NCI-H2196 (cell line): Measurements from ENCODE around the gene INO80B.
"Not testable (repeated sequence)": the region's sequence is repeated elsewhere in the genome, so short reads cannot be mapped to it uniquely, and the experiment has no call there.

Source experiments
- DNase-seq: peaks from one replicate; lab custom pipeline; 2025; ENCODE audit not compliant: unreplicated experiment; lab: John Stamatoyannopoulos, UW

INO80B gene

DNA sequence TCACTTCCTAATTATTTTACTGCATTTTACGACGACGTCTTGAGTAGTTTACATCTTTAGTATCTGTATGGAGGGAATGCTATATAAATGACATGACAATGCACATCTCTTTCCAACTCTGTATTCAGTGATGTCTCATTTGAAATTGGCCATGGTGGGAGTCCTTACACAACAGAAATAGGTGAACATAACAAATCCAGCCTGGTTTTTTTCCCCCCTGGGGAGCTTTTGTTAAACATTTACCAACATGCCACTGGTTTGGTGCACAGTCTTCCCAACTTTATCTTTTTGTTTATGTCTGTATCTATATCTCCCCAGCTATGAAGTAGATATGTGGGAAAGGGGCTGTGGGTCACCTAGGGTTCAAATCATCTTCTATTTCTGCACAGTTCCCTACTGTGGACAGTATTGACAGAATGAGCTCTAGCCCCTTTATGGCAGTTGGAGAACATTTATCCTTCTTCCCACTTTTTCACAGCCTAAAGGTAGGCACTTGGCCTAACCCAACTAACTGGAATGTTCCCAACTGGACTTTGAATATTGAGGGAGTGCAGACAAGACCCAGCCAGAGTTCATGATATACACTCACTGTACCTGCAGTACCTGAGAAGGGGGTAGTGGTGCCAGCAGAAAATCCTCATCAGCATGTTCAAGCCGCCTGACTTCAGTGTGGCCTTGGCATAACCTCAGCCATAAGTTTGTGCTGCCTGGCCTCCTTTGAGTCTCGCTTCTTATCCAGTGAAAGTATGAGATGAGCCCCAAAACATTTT, 7.5 kb upstream of the INO80B start:
- no peak for DNase-seq

- DNase-seq: no peak
Observed at GRCh38 chr2:74448771-74449170, 6.1 kb upstream of the INO80B start.

DNA sequence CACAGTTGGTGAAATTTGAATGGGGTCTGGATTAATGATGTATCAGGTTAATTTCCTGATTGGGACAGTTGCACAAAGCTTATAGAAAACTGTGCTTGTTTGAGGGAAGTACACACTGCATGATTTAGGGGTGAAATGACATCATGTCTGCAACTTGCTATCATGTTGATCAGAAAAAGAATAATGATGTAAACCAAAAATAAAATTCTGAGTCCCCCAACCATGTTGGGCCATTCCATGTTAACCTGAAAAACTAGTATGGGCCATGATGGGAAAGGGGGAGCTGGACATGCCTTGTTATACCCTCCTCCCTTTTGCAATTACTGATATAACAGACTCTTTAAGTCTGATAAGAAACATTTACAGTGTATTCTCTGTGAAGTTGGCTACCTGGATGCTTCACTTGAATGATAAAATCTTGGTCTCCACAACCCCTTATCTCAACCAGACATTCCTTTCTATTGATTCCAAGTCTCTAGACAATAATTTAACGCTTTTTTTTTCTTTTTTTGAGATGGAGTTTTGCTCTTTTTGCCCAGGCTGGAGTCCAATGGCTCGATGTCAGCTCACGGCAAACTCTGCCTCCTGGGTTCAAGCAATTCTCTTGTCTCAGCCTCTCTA, 4.2 kb upstream of the INO80B start:
- DNase-seq: no peak

- no peak for DNase-seq
Observed at GRCh38 chr2:74457129-74457548, 2.3 kb downstream of the INO80B start.

GRCh38 chr2:74457549-74458131, 2.8 kb downstream of the INO80B start:
- DNase-seq: peak; percentile 61

DNA sequence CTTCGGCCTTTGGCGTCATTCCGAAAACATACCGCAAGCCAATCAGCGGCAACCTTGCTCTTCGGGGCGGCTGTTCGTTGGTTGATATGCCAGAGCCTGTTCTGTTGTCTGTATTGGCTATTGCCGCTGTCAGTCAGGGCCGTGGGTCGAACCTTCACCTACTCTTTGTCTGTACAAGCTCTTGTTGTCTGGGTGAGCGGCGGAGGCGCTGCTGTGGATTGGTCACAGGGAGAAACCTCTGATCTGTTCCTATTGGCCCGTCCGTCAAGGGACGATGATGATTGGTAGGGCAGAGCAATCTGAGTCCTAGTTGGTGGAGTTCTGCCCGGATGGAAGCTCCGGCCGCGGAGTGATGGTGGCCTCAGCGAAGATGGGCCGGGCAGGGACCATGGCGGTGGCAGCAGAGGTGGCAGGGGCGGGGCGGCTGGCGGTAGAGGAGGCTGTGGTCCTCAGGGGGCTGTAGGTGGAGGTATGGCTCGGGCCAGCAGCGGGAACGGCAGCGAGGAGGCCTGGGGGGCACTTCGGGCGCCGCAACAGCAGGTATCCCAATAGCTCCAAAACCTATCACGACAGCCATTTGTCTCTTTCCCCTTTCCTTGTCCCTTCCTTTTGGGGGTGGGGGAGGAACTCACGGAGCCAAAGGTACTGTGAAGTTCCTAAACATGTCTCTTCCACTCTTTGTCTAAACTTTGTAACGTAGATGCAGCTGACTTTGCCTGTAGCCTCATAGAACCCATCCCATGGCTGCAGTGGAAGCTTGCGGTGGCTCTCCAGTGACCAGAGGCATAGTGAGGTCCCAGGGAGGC, 3.4 kb downstream of the INO80B start, which contains the start of gene WBP1:
Gene WBP1 (plus strand): TSS at position 307 of the 806 bp plus-strand sequence. CDS start 165 bp downstream, at position 472.
- peak; percentile 88 for DNase-seq

DNA sequence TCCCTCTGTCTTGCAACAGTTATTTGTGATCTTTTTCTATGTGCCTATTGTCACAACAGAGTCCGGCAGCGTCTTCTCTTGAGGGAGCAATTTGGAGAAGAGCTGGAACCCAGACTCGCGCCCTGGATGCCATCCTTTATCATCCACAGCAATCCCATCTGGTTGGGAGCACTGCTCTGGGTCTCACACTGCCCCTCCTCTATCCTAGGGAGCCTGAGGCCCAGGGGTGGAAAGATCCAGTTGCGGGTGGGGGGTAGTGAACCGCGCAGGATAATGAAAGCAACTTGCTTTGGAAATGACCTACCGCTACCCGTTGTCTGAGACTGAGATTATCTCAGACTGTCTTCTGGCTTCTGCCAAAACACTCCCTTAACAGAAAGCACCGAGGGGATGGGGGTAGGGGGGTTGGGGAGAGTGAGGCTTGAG, 4.1 kb downstream of the INO80B start:
- DNase-seq: no peak

DNA sequence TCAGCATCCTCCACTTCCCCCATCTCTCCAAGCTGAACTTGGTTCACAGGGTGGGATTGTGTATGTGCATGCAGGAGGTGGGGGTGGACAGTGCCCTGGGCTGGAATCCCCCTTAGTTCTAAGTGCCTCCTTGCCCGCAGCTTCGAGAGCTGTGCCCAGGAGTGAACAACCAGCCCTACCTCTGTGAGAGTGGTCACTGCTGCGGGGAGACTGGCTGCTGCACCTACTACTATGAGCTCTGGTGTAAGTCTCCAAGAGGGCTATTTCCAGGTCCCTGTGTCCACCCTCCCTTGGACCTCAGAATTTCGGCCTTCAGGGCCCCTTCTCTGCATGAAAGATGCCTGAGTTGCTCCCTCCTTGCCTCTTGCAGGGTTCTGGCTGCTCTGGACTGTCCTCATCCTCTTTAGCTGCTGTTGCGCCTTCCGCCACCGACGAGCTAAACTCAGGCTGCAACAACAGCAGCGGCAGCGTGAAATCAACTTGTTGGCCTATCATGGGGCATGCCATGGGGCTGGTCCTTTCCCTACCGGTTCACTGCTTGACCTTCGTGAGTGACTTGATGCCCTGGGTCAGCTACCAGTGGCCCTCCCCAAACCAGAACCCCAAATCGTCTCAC, 4.7 kb downstream of the INO80B start:
- DNase-seq: not testable (repeated sequence)

GRCh38 chr2:74460187-74460586, 5.3 kb downstream of the INO80B start:
- not testable (repeated sequence) for DNase-seq

GRCh38 chr2:74461187-74462053, 6.5 kb downstream of the INO80B start:
- DNase-seq: no peak

GRCh38 chr2:74462054-74462785, 7.3 kb downstream of the INO80B start:
- DNase-seq: no peak

- DNase-seq: no peak
Observed at GRCh38 chr2:74462786-74463105, 7.9 kb downstream of the INO80B start.

DNA sequence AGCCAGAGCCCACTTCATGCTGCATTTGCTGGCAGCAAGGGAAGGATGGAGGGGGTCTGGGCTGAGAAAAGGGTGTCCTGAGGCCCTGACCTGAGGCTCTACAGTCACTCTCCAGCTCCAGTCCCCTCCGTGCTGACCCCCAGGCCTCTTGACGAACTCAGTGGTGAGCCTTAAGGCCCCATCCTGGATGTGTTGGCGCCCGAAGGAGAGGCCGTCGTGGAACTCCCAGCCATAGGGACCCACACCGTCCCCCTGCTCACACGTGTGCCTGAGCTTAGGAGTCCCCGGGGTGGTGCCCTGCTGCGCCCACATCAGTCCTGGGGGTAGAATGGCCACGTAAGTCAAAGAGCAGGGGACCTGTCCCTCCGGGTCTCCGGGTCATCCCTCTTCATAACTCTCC, 9.5 kb downstream of the INO80B start:
- DNase-seq: no peak

DNA sequence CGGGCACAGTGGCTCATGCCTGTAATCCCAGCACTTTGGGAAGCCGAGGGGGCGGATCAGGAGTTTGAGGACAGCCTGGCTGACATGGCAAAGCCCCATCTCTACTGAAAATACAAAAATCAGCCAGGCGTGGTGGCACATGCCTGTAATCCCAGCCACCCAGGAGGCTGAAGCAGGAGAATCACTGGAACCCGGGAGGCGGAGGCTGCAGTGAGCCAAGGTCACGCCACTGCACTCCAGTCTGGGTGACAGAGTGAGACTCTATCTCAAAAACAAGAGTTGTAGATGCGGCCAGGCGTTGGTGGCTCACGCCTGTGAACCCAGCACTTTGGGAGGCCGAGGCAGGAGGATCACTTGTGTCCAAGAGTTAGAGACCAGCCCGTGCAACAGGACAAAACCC, 15.9 kb downstream of the INO80B start:
- not testable (repeated sequence) for DNase-seq

DNA sequence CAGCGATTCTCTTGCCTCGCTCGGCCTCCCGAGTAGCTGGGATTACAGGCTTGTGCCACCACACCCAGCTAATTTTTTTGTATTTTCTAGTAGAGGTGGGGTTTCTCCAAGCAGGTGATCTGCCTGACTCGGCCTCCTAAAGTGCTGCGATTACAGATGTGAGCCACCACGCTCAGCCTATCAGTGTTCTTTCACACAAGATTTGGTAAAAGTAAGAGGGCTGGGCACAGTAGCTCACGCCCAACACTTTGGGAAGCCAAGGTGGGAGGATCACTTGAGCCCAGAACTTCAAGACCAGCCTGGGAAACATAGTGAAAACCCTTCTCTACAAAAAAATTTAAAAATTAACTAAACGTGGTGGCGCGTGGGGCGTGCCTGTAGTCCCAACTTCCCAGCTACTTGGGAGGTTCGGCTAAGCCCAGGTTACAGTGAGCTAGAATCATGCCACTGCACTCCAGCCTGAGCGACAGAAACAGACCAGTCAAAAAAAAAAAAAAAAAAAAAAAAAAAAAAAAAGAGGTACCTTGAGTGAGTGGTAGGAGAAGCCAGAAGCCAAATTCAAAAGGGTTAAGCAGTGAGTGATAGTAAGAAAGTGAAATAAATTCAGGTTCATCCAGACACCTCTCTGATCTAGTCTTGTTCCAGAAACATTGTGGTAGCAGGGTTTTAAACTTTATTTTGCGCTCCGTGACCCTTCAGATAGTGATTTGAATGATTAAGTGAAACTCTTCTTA, 16.6 kb downstream of the INO80B start:
- no peak for DNase-seq

DNA sequence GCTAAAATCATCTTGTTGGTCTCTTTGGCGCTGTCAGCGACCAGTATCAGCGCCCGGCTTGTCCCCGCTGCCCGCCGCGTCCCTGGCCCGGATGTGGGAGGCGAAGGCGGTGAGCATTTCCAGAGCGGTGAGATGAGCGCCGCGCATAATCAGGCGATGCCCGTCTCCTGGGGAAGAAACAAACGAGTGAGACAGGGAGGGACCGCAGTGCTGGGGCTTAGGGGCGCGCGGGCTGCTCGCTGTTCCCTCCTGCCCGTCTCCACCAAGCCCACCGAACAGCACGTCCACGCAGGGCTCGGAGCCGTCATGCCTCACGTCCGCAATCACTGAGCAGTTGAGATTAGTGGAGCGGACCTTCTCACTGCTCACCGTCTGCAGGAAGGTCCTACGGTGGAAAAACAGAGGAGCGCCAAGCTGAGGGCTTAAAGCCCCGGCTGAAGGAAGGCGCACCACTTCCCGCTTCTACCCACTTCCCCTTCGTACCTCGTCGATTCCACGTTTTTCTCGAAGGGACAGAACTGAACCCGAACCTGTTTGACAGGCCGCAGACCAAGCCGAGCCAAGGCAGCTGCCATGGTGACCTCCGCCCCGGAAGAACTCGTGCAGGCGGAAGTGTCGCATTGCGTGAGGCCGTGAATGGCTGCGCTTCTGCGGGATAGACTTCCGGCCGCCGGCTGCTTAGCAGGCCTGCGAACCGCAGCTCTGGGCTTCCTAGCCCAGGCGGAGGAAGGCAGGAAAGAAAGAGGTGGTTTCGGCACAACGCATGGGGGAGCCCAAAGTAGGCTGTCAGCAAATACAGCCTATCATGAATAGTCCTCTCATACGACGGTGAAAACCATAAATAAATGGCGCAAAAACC, 17.4 kb downstream of the INO80B start, which contains the start of gene MRPL53:
Gene MRPL53 (minus strand): TSS at position 595 of the 859 bp plus-strand sequence. CDS start 20 bp downstream, at position 575.
- DNase-seq: peak; percentile 76

- DNase-seq: no peak
Observed at GRCh38 chr2:74472945-74473258, 18.0 kb downstream of the INO80B start.

DNA sequence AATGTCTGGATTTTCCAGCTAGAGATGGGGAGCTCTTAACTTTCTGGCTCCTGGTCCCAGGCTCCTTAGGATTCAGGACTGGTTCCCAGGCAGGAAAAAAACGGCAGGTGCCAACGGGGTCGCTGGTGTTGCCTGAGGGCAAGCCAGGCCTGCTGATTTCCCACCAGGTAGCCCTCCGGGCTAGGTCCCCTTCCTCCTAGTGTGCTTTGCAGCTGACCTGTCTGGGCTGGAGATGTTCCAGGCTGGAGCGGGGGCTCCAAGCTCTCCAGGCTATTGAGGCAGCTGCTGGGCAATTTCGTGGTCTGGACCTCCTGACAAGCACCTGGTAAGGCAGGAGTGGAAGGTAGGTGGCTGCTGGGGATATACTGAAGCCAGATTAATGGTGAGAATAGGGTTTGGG, 19.6 kb downstream of the INO80B start:
- DNase-seq: no peak
